HepG2 (cell line): ENCODE results near the gene GSK3A. TPM values are rescaled to one million over a fixed set of nuclear protein-coding genes. Genes with fewer than 3 reads are reported as not detected.

ENCODE experiments used
- ATAC-seq: fragments of 200-7000 bp; cut with Tn5 transposase; 3 replicates; pipeline ENCODE4 v1.9.1; 2020; ENCODE audit warnings: mild to moderate bottlenecking, moderate library complexity
- BruUV-seq: library from RNA; stranded (reverse); fragments of 400-500 nt; replicated peaks from 2 replicates; lab custom pipeline; 2021; lab: Mats Ljungman, UMichigan
- CTCF ChIA-PET: fragments of 300-600 bp; formaldehyde crosslinking; extraction: SDS; loops from one replicate; lab custom pipeline; 2021; ENCODE audit warnings: low total read pairs, inconsistent platforms, low intra/inter-chr PET ratio; lab: Yijun Ruan, JAX
- POLR2A ChIA-PET: fragments of 350-600 bp; sonication (Branson Sonifier 250); formaldehyde crosslinking; loops from one replicate; lab custom pipeline; 2020; ENCODE audit warnings: antibody characterized with exemption, inconsistent platforms; lab: Yijun Ruan, JAX
- DNase-seq: peaks from one replicate; pipeline ENCODE4 v3.0.0-alpha.2; 2015; ENCODE audit warnings: low spot score
- FAIRE-seq: peaks from 3 replicates; lab custom pipeline; 2011; peaks lifted over from hg19 to GRCh38; lab: Jason Lieb, UNC
- H2AFZ ChIP-seq: one replicate; pipeline ENCODE4 v1.6.1; 2011; ENCODE audit warnings: low read length, inconsistent platforms
- H3K27ac ChIP-seq: fragments of 300-600 bp; 3 replicates; pipeline ENCODE4 v1.8.0; 2011; ENCODE audit warnings: mixed run types, mild to moderate bottlenecking, mixed read lengths, low read length, inconsistent platforms; ENCODE audit not compliant: insufficient read depth; ENCODE audit errors: extremely low read length
- H3K27me3 ChIP-seq, 2 experiments: fragments of 200-600 bp in 1 of 2; 2 replicates in 1 of 2; 3 replicates in 1 of 2; pipeline versions ENCODE4 v1.6.0 to v1.8.0; 2011; ENCODE audit warnings: low read length in 2 of 2, mild to moderate bottlenecking in 2 of 2, moderate library complexity in 2 of 2, inconsistent platforms in 1 of 2; ENCODE audit not compliant: insufficient read depth in 2 of 2, control insufficient read depth in 1 of 2
- H3K36me3 ChIP-seq, 2 experiments: fragments of 200-600 bp in 1 of 2; replicated peaks in 1 of 2; 2 replicates in 1 of 2; 3 replicates in 1 of 2; pipeline versions ENCODE4 v1.5.1 to v1.8.0; 2011; ENCODE audit warnings: low read length in 2 of 2, inconsistent platforms in 1 of 2; ENCODE audit not compliant: insufficient read depth in 2 of 2, control insufficient read depth in 1 of 2
- H3K4me1 ChIP-seq: 2 replicates; pipeline ENCODE4 v1.5.1; 2012; ENCODE audit warnings: low read length, inconsistent platforms; ENCODE audit not compliant: insufficient read depth
- H3K4me2 ChIP-seq: 2 replicates; pipeline ENCODE4 v1.6.0; 2011; ENCODE audit warnings: low read depth, low read length, inconsistent platforms
- H3K4me3 ChIP-seq, 3 experiments: fragments of 200-600 bp in 1 of 3; sonication (generic), shearing (Covaris generic) in 1 of 3; replicated peaks in 1 of 3; 2 replicates each; pipeline ENCODE4 v1.5.1; 2011 to 2016; ENCODE audit warnings: low read length in 3 of 3, inconsistent platforms in 2 of 3, low read depth in 2 of 3, mild to moderate bottlenecking in 2 of 3, control low read depth in 1 of 3, mixed read lengths in 1 of 3; ENCODE audit not compliant: insufficient read depth in 1 of 3
- H3K79me2 ChIP-seq: one replicate; pipeline ENCODE4 v1.6.1; 2011; ENCODE audit warnings: low read length, inconsistent platforms; ENCODE audit not compliant: insufficient read depth
- H3K9ac ChIP-seq: 2 replicates; pipeline ENCODE4 v1.6.0; 2011; ENCODE audit warnings: mild to moderate bottlenecking, low read depth, low read length, inconsistent platforms; ENCODE audit not compliant: insufficient read depth
- H3K9me3 ChIP-seq: 2 replicates; pipeline ENCODE4 v1.5.1; 2012; ENCODE audit warnings: mild to moderate bottlenecking, low read length
- H4K20me1 ChIP-seq: 2 replicates; pipeline ENCODE4 v1.6.0; 2011; ENCODE audit warnings: inconsistent platforms, mild to moderate bottlenecking, low read length, moderate library complexity; ENCODE audit not compliant: insufficient read depth
- AKAP8 ChIP-seq: sonication (generic); formaldehyde crosslinking; IDR thresholded peaks from 2 replicates; pipeline ENCODE4 v1.5.1; 2020; ENCODE audit warnings: mild to moderate bottlenecking, missing genetic modification reagents
- HNRNPL ChIP-seq: fragments of 200-400 bp; formaldehyde crosslinking; IDR thresholded peaks from 2 replicates; pipeline ENCODE4 v1.6.1; 2017; ENCODE audit warnings: mild to moderate bottlenecking, low read depth, low read length
- IKZF4 ChIP-seq: sonication (generic); formaldehyde crosslinking; IDR thresholded peaks from 2 replicates; pipeline ENCODE4 v1.5.1; 2020; ENCODE audit warnings: borderline replicate concordance, mild to moderate bottlenecking, low read depth, missing genetic modification reagents; ENCODE audit errors: not compliant biosample characterization
- PITX1 ChIP-seq: sonication (generic); formaldehyde crosslinking; IDR thresholded peaks from 2 replicates; pipeline ENCODE4 v1.5.1; 2020; ENCODE audit warnings: mild to moderate bottlenecking, missing genetic modification reagents
- POLR2A ChIP-seq, 2 experiments: IDR thresholded peaks; 2 replicates each; pipeline ENCODE4 v1.6.1; 2011; ENCODE audit warnings: low read depth in 2 of 2, low read length in 2 of 2, mild to moderate bottlenecking in 1 of 2, moderate library complexity in 1 of 2; ENCODE audit not compliant: insufficient read depth in 1 of 2
- SMAD9 ChIP-seq: sonication (generic); formaldehyde crosslinking; IDR thresholded peaks from 2 replicates; pipeline ENCODE4 v1.5.1; 2020; ENCODE audit warnings: mild to moderate bottlenecking, missing genetic modification reagents
- SP5 ChIP-seq: IDR thresholded peaks from 2 replicates; pipeline ENCODE4 v1.6.1; 2016; ENCODE audit warnings: low read depth, borderline replicate concordance
- ZBTB37 ChIP-seq: sonication (generic); formaldehyde crosslinking; IDR thresholded peaks from 2 replicates; pipeline ENCODE4 v1.4.0; 2020; ENCODE audit warnings: mild to moderate bottlenecking, missing genetic modification reagents
- ZGPAT ChIP-seq: IDR thresholded peaks from 2 replicates; pipeline ENCODE4 v1.6.1; 2016; ENCODE audit warnings: mild to moderate bottlenecking
- ZNF142 ChIP-seq: sonication (generic); formaldehyde crosslinking; IDR thresholded peaks from 2 replicates; pipeline ENCODE4 v1.4.0; 2020; ENCODE audit warnings: missing genetic modification reagents
- ZNF260 ChIP-seq: sonication (generic); formaldehyde crosslinking; IDR thresholded peaks from 2 replicates; pipeline ENCODE4 v1.4.0; 2020; ENCODE audit warnings: missing genetic modification reagents, low read depth, mild to moderate bottlenecking, borderline replicate concordance
- ZNF350 ChIP-seq: sonication (generic); formaldehyde crosslinking; IDR thresholded peaks from 2 replicates; pipeline ENCODE4 v1.4.0; 2020; ENCODE audit warnings: mild to moderate bottlenecking, low read depth, missing genetic modification reagents, borderline replicate concordance
- ZNF570 ChIP-seq: sonication (generic); formaldehyde crosslinking; IDR thresholded peaks from 2 replicates; pipeline ENCODE4 v1.4.0; 2020; ENCODE audit warnings: mild to moderate bottlenecking, missing genetic modification reagents, borderline replicate concordance
- ZNF747 ChIP-seq: sonication (generic); formaldehyde crosslinking; IDR thresholded peaks from 2 replicates; pipeline ENCODE4 v1.8.1; 2023; ENCODE audit warnings: missing genetic modification reagents, mild to moderate bottlenecking, borderline replicate concordance
- WGBS: methylation state at CpG from one replicate; pipeline ENCODE4 v1.1.6; 2017; ENCODE audit warnings: low lambda C conversion rate; 5-methylcytosine and 5-hydroxymethylcytosine counted together
- in situ Hi-C: cut with HindIII; loops from 2 replicates; pipeline ENCODE4 v1.10.0; 2017; ENCODE audit warnings: low pct_unique_long_range_greater_than_20kb; ENCODE audit not compliant: extremely low pct_ligation_motif_present
- intact Hi-C: fragments of 100-400 bp; cut with micrococcal nuclease; formaldehyde crosslinking; loops from one replicate; pipeline ENCODE4 v1.10.0; 2022; ENCODE audit not compliant: unreplicated experiment
- polyA plus RNA-seq, 8 experiments: library from polyadenylated mRNA; depleted of rRNA in 3 of 8; stranded (reverse) in 7 of 8; unstranded in 1 of 8; fragments of >200 nt; fragmentation: Illumina TruSeq in 4 of 8; extraction: Trizol in 4 of 8; gene quantifications; 2 replicates each; pipeline versions ENCODE4 v1.2.1 to v1.2.3, GENCODE V29; 2011 to 2016; ENCODE audit warnings: low read depth in 4 of 8, missing spikeins in 1 of 8, mixed read lengths in 1 of 8; ENCODE audit not compliant: insufficient read depth in 1 of 8
- total RNA-seq, 5 experiments: library from RNA; depleted of rRNA; stranded (reverse); fragments of >200 nt; fragmentation: Illumina TruSeq; extraction: Trizol; gene quantifications; 2 replicates each; pipeline ENCODE4 v1.2.3, GENCODE V29; 2016; ENCODE audit warnings: low read depth in 1 of 5

The GSK3A gene
- total and polyA plus RNA-seq, 2 of the 13 experiments (the other 11 are each of a cell fraction or from before 2014, with no cell fraction given), result 16.9 to 52.5 TPM

GRCh38 chr19:42281146-42281826 lies 38.9 kb upstream of the GSK3A start:
- intact Hi-C loops (loop anchor here (1.0 kb wide), 1 partner anchor 12 kb away; the partner anchor contains the start of gene CIC), in situ Hi-C loops (no loop called here)
- H4K20me1 ChIP-seq, result peaks cover 11% of the 10 kb centered on the region; the same call in 1 of the 2 replicates
- H3K4me2 ChIP-seq, result peak overlapping the region; percentile 86
- peak; percentile 62 for DNase-seq
- H3K79me2 ChIP-seq, result peaks cover 29% of the 10 kb centered on the region
- no peaks in the 10 kb centered on the region; a peak in 1 of 5 replicates for H3K27me3 ChIP-seq
- WGBS, result 0% methylated on average over 6 of the region's 25 CpGs
- no peaks in the 10 kb centered on the region; a peak in 2 of 5 replicates for H3K36me3 ChIP-seq
- ChIA-PET CTCF (interaction anchor here (1.2 kb wide), 1 partner anchor 37 kb away, joined by 3 read pairs; no protein-coding TSS in a partner anchor), POLR2A (interaction anchor here (0.6 to 7.4 kb wide), 12 partner anchors 11 to 1531 kb away, joined by 3 to 117 read pairs (median 5); partner anchors contain the start of genes ACTMAP, CIC, ERF and GSK3A)
- H3K4me3 ChIP-seq, result peak overlapping the region; percentile 49 to 83 (median 70)
- peak; percentile 30 for FAIRE-seq
- peak overlapping the region; percentile 73 for H3K9ac ChIP-seq
- no peaks in the 10 kb centered on the region for H3K9me3 ChIP-seq
- H3K4me1 ChIP-seq, result peaks cover 68% of the 10 kb centered on the region
- peak; percentile 26 for ATAC-seq
- no TSS peak for BruUV-seq
- no peak overlapping the region for H2AFZ ChIP-seq
- peak overlapping the region; percentile 70 for H3K27ac ChIP-seq
- TF ChIP-seq PITX1 (CRISPR knock-in tag) (peak; percentile 46; the same call in 1 of the 2 replicates), ZNF350 (CRISPR knock-in tag) (peak; percentile 32; the same call in 1 of the 2 replicates), ZGPAT (peak; percentile 54; the same call in 1 of the 2 replicates), SP5 (CRISPR knock-in tag) (peak; percentile 63), ZBTB37 (CRISPR knock-in tag) (no peak), IKZF4 (CRISPR knock-in tag) (no peak), ZNF747 (0 out of 2 replicates have a peak, but pooled peaks have one; percentile 25), ZNF570 (no peak), POLR2A (IDR thresholded peaks at IDR 0.05; ENCODE audit: insufficient read depth in 1 of 2, low read depth in 2 of 2, low read length in 2 of 2) (0 out of 4 replicates have a peak, but pooled peaks of 1 of the 2 experiments have one; percentile 19), HNRNPL (peak; percentile 98), ZNF142 (peak; percentile 60; the same call in 1 of the 2 replicates), ZNF260 (CRISPR knock-in tag) (no peak), AKAP8 (CRISPR knock-in tag) (no peak), SMAD9 (no peak)
